HFFc6 (cell line): Measurements from ENCODE around the gene ABTB2. TPM values are rescaled to one million over a fixed set of nuclear protein-coding genes. Genes with fewer than 3 reads are reported as not detected.

ENCODE experiments used
- DNase-seq: peaks from one replicate; pipeline ENCODE4 v3.0.0-alpha.2; 2018
- H3K27ac Mint-ChIP-seq: 2 replicates; pipeline ENCODE4 v1.8.0; 2020; ENCODE audit warnings: mild to moderate bottlenecking, mixed read lengths
- H3K27me3 Mint-ChIP-seq: 2 replicates; pipeline ENCODE4 v1.8.0; 2021; ENCODE audit warnings: mild to moderate bottlenecking, moderate library complexity, mixed read lengths; ENCODE audit not compliant: insufficient read depth
- H3K36me3 Mint-ChIP-seq: 2 replicates; pipeline ENCODE4 v1.8.0; 2021; ENCODE audit warnings: low read depth, mixed read lengths
- H3K4me1 Mint-ChIP-seq: 2 replicates; pipeline ENCODE4 v1.8.0; 2020; ENCODE audit warnings: low read depth, mixed read lengths
- H3K4me3 Mint-ChIP-seq: 2 replicates; pipeline ENCODE4 v1.8.0; 2020; ENCODE audit warnings: mild to moderate bottlenecking, moderate library complexity, mixed read lengths
- H3K9me3 Mint-ChIP-seq: 2 replicates; pipeline ENCODE4 v1.8.0; 2020; ENCODE audit warnings: mild to moderate bottlenecking, mixed read lengths
- total RNA-seq, 6 experiments: library from RNA; stranded (reverse); fragmentation: NEBNext Ultra II Directional; extraction: Animal tissue kit (Norgen Biotek cat#: 25700); gene quantifications; 2 replicates in 1 of 6; 3 replicates in 5 of 6; pipeline ENCODE4 v1.2.3, GENCODE V29; 2021
- TF ChIP-seq, protein P1 (sequence below): fragments of 200-600 bp; sonication (generic); IDR thresholded peaks from 2 replicates; pipeline ENCODE4 v1.5.0; 2021; ENCODE audit warnings: antibody characterized with exemption, mild to moderate bottlenecking

The ABTB2 gene
- total RNA-seq, 6 experiments from 2014 or later: 2.5 to 3.6 (median 2.8) TPM

DNA sequence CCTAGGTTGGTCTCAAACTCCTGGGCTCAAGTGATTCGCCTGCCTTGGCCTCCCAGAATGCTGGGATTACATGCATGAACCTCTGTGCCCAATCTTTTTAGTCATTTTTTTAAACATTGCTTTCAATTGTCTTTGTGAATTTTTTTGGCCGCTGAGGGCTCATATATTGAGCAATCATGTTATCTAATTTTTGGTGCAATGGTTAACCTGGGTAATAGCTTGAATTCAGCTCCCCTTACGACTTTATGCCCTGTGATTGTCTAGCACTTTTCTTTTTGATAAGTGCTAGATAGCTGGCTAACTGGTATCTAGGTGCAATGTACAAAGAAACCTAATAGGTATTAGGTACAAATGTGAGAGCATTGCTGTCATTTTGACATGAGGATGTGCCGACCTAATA, 45.6 kb upstream of the ABTB2 start:
- no peak for DNase-seq
- Mint-ChIP-seq H3K4me3 (no peak overlapping the region), H3K9me3 (no peaks in the 10 kb centered on the region), H3K27ac (no peak overlapping the region), H3K27me3 (peaks cover 29% of the 10 kb centered on the region), H3K4me1 (peaks cover 6% of the 10 kb centered on the region; the same call in 1 of the 2 replicates), H3K36me3 (no peaks in the 10 kb centered on the region)
- TF ChIP-seq, protein P1, sequence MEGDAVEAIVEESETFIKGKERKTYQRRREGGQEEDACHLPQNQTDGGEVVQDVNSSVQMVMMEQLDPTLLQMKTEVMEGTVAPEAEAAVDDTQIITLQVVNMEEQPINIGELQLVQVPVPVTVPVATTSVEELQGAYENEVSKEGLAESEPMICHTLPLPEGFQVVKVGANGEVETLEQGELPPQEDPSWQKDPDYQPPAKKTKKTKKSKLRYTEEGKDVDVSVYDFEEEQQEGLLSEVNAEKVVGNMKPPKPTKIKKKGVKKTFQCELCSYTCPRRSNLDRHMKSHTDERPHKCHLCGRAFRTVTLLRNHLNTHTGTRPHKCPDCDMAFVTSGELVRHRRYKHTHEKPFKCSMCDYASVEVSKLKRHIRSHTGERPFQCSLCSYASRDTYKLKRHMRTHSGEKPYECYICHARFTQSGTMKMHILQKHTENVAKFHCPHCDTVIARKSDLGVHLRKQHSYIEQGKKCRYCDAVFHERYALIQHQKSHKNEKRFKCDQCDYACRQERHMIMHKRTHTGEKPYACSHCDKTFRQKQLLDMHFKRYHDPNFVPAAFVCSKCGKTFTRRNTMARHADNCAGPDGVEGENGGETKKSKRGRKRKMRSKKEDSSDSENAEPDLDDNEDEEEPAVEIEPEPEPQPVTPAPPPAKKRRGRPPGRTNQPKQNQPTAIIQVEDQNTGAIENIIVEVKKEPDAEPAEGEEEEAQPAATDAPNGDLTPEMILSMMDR: no peak

DNA sequence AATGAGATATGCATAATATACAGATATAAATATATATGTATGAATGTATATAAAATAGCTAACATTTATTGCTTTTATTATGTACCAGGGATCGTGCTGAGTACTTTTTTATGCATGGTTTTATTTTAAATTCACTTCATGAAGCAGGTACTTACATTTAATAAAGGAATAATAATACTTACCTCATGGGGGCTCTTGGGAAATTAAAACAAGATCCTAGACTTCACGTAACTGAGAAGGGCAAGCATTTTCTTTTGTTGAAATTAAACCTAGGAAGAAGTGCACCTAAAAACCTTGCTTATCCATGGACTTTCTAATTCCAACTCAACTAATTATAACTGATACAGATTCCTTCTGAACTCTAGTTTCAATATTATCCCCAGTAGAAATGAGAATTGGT, 40.0 kb upstream of the ABTB2 start:
- Mint-ChIP-seq H3K9me3 (peaks cover 13% of the 10 kb centered on the region), H3K4me1 (peaks cover 23% of the 10 kb centered on the region), H3K36me3 (peaks cover 16% of the 10 kb centered on the region), H3K4me3 (no peak overlapping the region), H3K27ac (no peak overlapping the region), H3K27me3 (peaks cover 29% of the 10 kb centered on the region)
- no peak for DNase-seq
- TF ChIP-seq, protein P1: no peak

DNA sequence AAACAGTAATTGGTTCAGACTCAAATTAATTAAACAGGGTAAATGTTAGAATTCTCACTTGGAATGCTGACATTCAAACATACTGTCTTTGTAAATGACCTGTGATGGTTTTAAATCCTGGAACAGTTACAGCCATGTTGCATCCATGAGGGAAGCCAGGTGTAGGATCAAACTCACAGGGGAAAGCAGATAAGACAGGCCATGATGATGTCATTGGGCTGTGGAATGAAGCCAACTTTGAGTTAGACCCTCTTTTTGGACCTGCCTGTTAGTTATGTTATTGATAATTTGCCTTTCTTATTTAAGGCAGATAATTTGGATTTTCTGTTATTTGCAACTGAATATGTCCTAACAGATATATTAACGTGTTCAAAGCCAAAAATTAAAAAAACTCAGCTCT, 39.3 kb upstream of the ABTB2 start:
- Mint-ChIP-seq H3K4me3 (no peak overlapping the region), H3K4me1 (peaks cover 23% of the 10 kb centered on the region), H3K27ac (no peak overlapping the region), H3K9me3 (peaks cover 17% of the 10 kb centered on the region), H3K27me3 (peaks cover 34% of the 10 kb centered on the region), H3K36me3 (peaks cover 18% of the 10 kb centered on the region)
- TF ChIP-seq, protein P1: no peak
- no peak for DNase-seq

DNA sequence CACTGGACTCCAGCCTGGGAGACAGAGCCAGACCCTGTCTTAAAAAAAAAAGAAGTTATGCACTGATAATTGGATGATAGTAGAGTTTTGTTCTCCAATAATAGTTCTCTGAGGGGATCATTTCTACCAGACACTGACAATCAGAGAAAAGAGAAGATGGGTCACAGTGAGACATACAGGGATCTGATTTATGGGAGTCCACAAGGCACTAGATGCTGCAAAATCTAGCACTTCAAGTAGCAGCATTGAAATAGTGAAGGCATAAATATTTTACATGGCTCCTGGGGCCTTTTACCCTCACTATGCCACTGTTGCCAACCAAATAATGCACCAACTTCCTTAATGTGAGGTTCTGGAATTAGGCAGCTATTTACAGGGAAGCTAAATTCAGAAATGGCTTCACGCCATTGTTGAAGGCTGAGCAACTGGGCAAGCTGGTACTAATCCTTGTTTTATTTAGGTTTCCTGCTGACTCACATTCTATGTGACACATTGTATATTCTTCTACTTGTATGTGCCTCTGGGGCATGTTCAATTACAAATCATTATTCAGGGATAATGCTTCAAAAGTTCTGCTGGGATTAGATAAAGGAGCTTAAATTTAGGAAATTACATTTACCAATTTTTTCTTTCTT, 38.2 kb upstream of the ABTB2 start:
- Mint-ChIP-seq H3K27ac (0 out of 2 replicates have a peak overlapping the region, but pooled peaks have one; percentile 11), H3K4me1 (peaks cover 23% of the 10 kb centered on the region), H3K27me3 (peaks cover 35% of the 10 kb centered on the region), H3K4me3 (no peak overlapping the region), H3K9me3 (peaks cover 17% of the 10 kb centered on the region), H3K36me3 (peaks cover 18% of the 10 kb centered on the region)
- DNase-seq: peak; percentile 82
- TF ChIP-seq, protein P1: no peak

DNA sequence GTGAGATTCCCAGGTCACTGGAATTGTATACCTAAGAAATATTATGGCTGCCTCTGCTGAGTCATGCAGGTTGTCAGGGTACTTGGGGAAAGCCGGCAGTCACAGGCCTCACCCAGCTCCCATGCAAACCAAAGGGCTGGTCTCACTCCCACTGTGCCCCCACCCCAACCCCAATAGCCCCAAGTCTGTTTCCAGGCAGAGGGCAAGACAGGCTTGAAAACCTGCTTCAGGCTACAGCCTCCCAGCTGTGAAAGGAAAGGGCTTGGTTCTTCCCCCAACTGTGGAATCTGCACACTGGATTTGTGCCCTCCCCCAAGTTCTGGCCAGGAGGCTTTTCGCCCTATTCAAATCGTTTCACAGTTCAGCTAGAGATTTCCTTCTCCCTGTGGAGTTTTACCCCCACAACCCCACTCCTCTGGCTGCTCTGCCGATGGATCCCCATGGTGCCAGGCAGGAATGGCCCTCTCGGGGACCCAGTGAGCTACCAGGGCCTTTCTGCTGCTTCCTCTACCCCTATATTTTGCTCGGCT, 37.0 kb upstream of the ABTB2 start:
- H3K4me1 Mint-ChIP-seq: peaks cover 23% of the 10 kb centered on the region
- H3K36me3 Mint-ChIP-seq: peaks cover 18% of the 10 kb centered on the region
- H3K4me3 Mint-ChIP-seq: no peak overlapping the region
- H3K27ac Mint-ChIP-seq: no peak overlapping the region
- peaks cover 29% of the 10 kb centered on the region for H3K27me3 Mint-ChIP-seq
- H3K9me3 Mint-ChIP-seq: peaks cover 17% of the 10 kb centered on the region
- TF ChIP-seq, protein P1: no peak
- DNase-seq: no peak
